ENCODE data around the gene STBD1.
"Not testable (repeated sequence)": the region's sequence is repeated elsewhere in the genome, so short reads cannot be mapped to it uniquely, and the experiment has no call there.

Gene STBD1

DNA sequence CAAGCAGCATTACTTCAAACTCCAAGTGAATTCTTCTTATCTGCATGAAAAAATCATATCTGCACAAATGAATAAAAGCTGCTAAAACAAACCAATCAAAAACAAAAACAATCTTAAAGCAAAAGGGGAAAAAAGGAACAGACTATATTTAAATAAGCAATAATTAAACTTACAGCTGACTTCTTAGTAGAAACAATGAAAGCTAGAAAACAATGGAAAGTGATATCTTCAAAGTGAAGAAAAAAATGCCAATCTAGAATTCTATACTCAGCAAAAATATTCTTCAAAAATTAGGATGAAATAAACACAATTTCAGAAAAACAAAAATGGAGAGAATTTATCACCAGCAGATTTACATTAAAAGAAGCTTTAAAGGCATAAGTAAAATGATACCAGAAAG lies 20.0 kb downstream of the STBD1 start:
- no peak for DNase-seq

- DNase-seq = no peak
These were observed 28.4 kb downstream of the STBD1 start for GRCh38 chr4:76334885-76335284.

- peak; percentile 32 for DNase-seq
These were observed 32.8 kb downstream of the STBD1 start for GRCh38 chr4:76339364-76339763.

GRCh38 chr4:76341063-76341462 lies 34.5 kb downstream of the STBD1 start:
- no peak for DNase-seq

DNA sequence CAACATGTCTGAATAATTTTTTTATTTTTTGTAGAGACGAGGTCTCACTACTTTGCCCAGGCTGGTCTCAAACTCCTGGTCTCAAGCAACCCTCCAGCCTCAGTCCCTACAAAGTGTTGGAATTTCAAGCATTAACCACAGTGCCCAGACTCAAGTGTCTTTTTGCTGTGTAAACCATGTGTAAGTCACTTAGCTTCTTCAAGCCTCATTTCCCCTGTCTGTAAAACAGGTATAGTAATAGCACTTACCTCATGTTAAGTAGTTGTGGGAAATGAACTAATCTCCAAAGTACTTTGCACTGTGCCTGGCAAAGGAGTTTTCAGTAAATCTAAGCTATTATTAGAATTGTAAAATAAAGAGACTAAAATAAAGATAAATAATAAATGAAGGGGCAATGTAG lies 35.7 kb downstream of the STBD1 start:
- no peak for DNase-seq

DNA sequence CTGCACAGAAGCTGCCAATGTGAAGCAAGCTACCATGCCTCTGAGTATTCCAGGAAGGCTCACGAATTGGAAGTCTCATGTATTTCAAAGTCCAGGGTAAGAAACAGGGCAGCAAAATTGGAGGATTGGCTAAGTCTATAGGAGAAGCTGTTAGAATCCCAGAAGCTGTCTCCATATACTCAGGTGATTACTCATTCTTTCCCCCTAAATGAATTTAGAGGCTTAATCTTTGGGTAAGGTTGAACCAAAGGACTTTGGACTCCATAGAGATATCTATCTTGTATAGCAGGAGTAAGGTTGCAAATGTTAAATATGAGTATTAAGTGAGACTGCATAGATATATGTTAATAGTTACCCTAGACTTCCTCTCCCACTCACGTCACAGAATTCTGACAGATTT lies 36.3 kb downstream of the STBD1 start:
- no peak for DNase-seq

- no peak for DNase-seq
These were observed 48.3 kb downstream of the STBD1 start for GRCh38 chr4:76354517-76355473.

DNA sequence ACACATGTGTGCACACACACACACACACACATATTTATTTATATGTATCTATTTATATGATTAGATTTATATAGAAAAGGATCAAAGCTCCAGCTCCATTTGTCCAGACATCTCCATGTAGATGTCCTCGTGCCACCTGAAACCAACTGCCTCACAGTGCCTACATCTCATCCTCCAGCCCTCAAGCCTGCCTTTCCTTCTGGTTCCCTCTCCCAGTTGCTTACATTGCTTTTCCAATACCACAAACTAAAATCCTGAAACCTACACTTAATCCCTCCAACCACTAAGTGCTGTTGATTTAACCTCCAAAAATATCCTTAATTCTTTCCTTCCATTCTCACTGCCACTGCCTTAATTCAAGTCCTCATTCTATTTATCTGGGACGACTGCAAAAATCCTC lies 51.4 kb downstream of the STBD1 start:
- no peak for DNase-seq

DNA sequence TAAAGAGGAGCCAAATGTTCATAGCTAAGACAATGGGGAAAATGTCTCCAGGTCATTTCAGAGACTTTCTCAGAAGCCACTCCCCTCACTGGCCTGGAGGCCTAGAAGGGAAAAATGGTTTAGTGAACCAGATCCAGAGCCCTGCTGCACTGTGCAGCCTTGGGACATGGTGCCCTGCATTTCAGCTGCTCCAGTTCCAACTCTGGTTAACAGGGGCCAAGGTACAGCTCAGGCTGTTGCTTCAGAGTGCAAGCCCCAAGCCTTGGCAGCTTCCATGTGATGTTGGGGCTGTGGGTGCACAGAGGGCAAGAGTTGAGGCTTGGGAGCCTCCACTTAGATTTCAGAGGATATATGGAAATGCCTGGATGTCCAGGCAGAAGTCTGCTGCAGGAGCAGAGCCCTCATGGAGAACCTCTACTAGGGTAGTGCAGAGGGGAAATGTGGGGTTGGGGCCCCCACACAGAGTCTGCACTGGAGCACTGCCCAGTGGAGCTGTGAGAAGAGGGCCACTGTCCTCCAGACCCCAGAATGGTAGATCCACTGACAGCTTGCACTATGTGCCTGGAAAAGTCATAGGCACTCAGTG lies 53.4 kb downstream of the STBD1 start:
- not testable (repeated sequence) for DNase-seq

Measured in NCI-H774 (cell line).